Hepatocyte (in vitro differentiated cells): ENCODE measurements around the gene TPSB2.

Experiments used
- EZH2 ChIP-seq: fragments of 200-600 bp; sonication (generic); IDR thresholded peaks from 2 replicates; pipeline ENCODE4 v1.6.1; 2016; ENCODE audit warnings: antibody characterized with exemption, mild to moderate bottlenecking, borderline replicate concordance
- EZH2phosphoT487 ChIP-seq: fragments of 200-600 bp; sonication (generic); IDR thresholded peaks from one replicate; pipeline ENCODE4 v1.6.1; 2018; ENCODE audit warnings: antibody characterized with exemption, mild to moderate bottlenecking, low read depth, moderate library complexity; ENCODE audit not compliant: unreplicated experiment, severe bottlenecking
- TF ChIP-seq, protein P1 (sequence below): fragments of 200-600 bp; sonication (generic); IDR thresholded peaks from 2 replicates; pipeline ENCODE4 v1.5.1; 2016; ENCODE audit warnings: antibody characterized with exemption, mild to moderate bottlenecking; ENCODE audit not compliant: poor library complexity

DNA sequence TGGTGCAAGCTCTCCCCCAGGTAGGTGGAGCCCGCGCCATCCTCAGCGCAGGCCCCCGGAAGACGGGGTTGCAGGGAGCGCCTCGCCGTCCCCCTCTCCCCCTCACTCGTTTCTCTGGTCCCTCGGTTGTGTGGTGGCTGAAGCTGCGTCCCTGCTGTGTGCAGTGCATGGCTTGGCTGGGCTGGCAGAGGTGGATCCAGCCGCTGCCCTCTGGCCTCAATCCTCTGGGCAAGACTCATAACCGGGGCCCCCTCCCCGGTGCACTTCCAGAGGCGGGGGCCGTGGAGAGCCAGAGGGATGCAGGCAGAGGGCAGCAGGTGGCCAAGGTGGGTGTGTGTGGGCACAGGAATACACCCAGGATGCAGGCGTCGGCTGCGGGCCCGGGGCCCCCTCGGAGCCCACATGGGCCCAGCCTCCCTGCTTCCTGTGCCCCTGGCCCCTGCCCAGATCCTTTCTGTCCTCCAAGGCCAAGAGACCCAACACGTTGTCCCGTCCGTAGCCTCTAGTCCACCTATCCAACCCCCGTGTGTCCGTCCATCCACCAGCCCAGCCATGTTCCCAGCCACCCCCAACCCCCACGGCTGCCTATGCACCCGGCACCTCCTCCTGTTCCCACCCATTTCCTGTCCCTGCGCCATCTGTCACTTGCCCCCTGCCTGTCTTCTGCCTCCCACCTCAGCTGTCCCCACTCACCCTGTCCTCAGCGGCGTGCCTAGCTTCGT, 14.2 kb downstream of the TPSB2 start:
- TF ChIP-seq, protein P1, sequence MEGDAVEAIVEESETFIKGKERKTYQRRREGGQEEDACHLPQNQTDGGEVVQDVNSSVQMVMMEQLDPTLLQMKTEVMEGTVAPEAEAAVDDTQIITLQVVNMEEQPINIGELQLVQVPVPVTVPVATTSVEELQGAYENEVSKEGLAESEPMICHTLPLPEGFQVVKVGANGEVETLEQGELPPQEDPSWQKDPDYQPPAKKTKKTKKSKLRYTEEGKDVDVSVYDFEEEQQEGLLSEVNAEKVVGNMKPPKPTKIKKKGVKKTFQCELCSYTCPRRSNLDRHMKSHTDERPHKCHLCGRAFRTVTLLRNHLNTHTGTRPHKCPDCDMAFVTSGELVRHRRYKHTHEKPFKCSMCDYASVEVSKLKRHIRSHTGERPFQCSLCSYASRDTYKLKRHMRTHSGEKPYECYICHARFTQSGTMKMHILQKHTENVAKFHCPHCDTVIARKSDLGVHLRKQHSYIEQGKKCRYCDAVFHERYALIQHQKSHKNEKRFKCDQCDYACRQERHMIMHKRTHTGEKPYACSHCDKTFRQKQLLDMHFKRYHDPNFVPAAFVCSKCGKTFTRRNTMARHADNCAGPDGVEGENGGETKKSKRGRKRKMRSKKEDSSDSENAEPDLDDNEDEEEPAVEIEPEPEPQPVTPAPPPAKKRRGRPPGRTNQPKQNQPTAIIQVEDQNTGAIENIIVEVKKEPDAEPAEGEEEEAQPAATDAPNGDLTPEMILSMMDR = no peak
- no peak for TF ChIP-seq EZH2phosphoT487
- TF ChIP-seq EZH2 = no peak
